ENCODE data around the gene FTO. TPM values are rescaled to one million over a fixed set of nuclear protein-coding genes. Genes with fewer than 3 reads are reported as not detected.

Gene FTO
- total and polyA plus RNA-seq, 5 donors from 2014 or later: 58.6 to 97.6 (median 93.4) TPM

GRCh38 chr16:53855056-53855455 lies 151.1 kb downstream of the FTO start:
- Histone ChIP-seq H3K4me1 (ENCODE audit: control insufficient read depth, insufficient read depth, low read length, poor library complexity, severe bottlenecking) (no peaks in the 10 kb centered on the region), H3K27ac (ENCODE audit: insufficient read depth, low read length, poor library complexity, severe bottlenecking) (no peak overlapping the region), H3K27me3 (ENCODE audit: control insufficient read depth, insufficient read depth, low read length) (no peaks in the 10 kb centered on the region), H3K36me3 (ENCODE audit: control insufficient read depth, insufficient read depth, low read length) (peaks cover 6% of the 10 kb centered on the region), H3K9me3 (ENCODE audit: control insufficient read depth in 2 of 2, low read length in 2 of 2) (no peaks in the 10 kb centered on the region), H3K4me3 (ENCODE audit: low read depth, low read length) (no peak overlapping the region)
- H3K9me3 Mint-ChIP-seq: peaks cover 0 to 8% (median 0%) of the 10 kb centered on the region in 7 donors
- H3K36me3 Mint-ChIP-seq: peaks cover 55% of the 10 kb centered on the region
- no peak overlapping the region for H3K4me3 Mint-ChIP-seq
- H3K27ac Mint-ChIP-seq: no peak overlapping the region
- DNase-seq: no peak
- H3K4me1 Mint-ChIP-seq: peaks cover 4 to 17% (median 5%) of the 10 kb centered on the region in 4 donors
- ATAC-seq (ENCODE audit: low read depth in 2 of 2): no peak
- no peaks in the 10 kb centered on the region for H3K27me3 Mint-ChIP-seq

DNA sequence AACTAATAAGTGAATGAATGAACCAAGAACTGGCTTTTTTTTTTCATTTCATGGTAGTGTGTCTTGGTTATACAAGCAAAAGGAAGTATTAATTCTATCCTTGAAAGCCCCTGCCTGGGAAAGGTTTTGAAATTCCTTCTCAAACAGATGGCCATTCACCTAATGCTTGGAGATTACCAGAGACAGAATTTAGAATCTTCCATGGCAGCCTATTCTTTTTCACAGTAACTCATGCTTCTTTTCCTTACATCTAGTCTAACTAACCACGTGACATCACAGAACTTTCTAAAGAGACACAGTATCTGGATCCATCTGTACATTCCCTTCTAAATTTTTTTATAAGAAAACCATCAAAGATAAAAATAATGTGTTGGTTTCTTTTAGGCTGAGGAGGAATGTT lies 151.6 kb downstream of the FTO start:
- H3K36me3 Mint-ChIP-seq: peaks cover 59% of the 10 kb centered on the region
- H3K9me3 Mint-ChIP-seq: peaks cover 0 to 8% (median 0%) of the 10 kb centered on the region in 7 donors
- H3K27ac Mint-ChIP-seq: no peak overlapping the region
- Histone ChIP-seq H3K36me3 (ENCODE audit: control insufficient read depth, insufficient read depth, low read length) (peaks cover 6% of the 10 kb centered on the region), H3K27me3 (ENCODE audit: control insufficient read depth, insufficient read depth, low read length) (no peaks in the 10 kb centered on the region), H3K9me3 (ENCODE audit: control insufficient read depth in 2 of 2, low read length in 2 of 2) (no peaks in the 10 kb centered on the region), H3K4me1 (ENCODE audit: control insufficient read depth, insufficient read depth, low read length, poor library complexity, severe bottlenecking) (no peaks in the 10 kb centered on the region), H3K4me3 (ENCODE audit: low read depth, low read length) (no peak overlapping the region), H3K27ac (ENCODE audit: insufficient read depth, low read length, poor library complexity, severe bottlenecking) (no peak overlapping the region)
- no peak overlapping the region for H3K4me3 Mint-ChIP-seq
- peaks cover 4 to 20% (median 6%) of the 10 kb centered on the region in 4 donors for H3K4me1 Mint-ChIP-seq
- no peak for DNase-seq
- no peak for ATAC-seq (ENCODE audit: low read depth in 2 of 2)
- no peaks in the 10 kb centered on the region for H3K27me3 Mint-ChIP-seq

GRCh38 chr16:53859995-53860540 lies 156.1 kb downstream of the FTO start:
- Mint-ChIP-seq H3K27me3 (no peaks in the 10 kb centered on the region), H3K27ac (no peak overlapping the region), H3K4me3 (peak overlapping the region in 1 of 4 donors; percentile 51), H3K36me3 (peaks cover 48% of the 10 kb centered on the region), H3K9me3 (peaks cover 0 to 1% (median 0%) of the 10 kb centered on the region in 7 donors), H3K4me1 (peaks cover 0 to 11% (median 2%) of the 10 kb centered on the region in 4 donors)
- no peak overlapping the region for H3K4me3 ChIP-seq (ENCODE audit: low read depth, low read length)
- no peaks in the 10 kb centered on the region for H3K27me3 ChIP-seq (ENCODE audit: control insufficient read depth, insufficient read depth, low read length)
- H3K27ac ChIP-seq (ENCODE audit: insufficient read depth, low read length, poor library complexity, severe bottlenecking): no peak overlapping the region
- H3K36me3 ChIP-seq (ENCODE audit: control insufficient read depth, insufficient read depth, low read length): peaks cover 15% of the 10 kb centered on the region
- no peak for DNase-seq
- ATAC-seq (ENCODE audit: low read depth in 2 of 2): no peak
- H3K4me1 ChIP-seq (ENCODE audit: control insufficient read depth, insufficient read depth, low read length, poor library complexity, severe bottlenecking): no peaks in the 10 kb centered on the region
- H3K9me3 ChIP-seq (ENCODE audit: control insufficient read depth in 2 of 2, low read length in 2 of 2): no peaks in the 10 kb centered on the region

GRCh38 chr16:53863861-53864260 lies 159.9 kb downstream of the FTO start:
- H3K4me1 Mint-ChIP-seq: peaks cover 6 to 20% (median 15%) of the 10 kb centered on the region in 4 donors
- DNase-seq (no peak), ATAC-seq (ENCODE audit: low read depth in 2 of 2) (no peak)
- Histone ChIP-seq H3K9me3 (ENCODE audit: control insufficient read depth in 2 of 2, low read length in 2 of 2) (no peaks in the 10 kb centered on the region), H3K27me3 (ENCODE audit: control insufficient read depth, insufficient read depth, low read length) (no peaks in the 10 kb centered on the region), H3K4me1 (ENCODE audit: control insufficient read depth, insufficient read depth, low read length, poor library complexity, severe bottlenecking) (no peaks in the 10 kb centered on the region), H3K4me3 (ENCODE audit: low read depth, low read length) (no peak overlapping the region), H3K27ac (ENCODE audit: insufficient read depth, low read length, poor library complexity, severe bottlenecking) (no peak overlapping the region), H3K36me3 (ENCODE audit: control insufficient read depth, insufficient read depth, low read length) (peaks cover 15% of the 10 kb centered on the region)
- no peak overlapping the region for H3K4me3 Mint-ChIP-seq
- peaks cover 55% of the 10 kb centered on the region for H3K36me3 Mint-ChIP-seq
- H3K27me3 Mint-ChIP-seq: no peaks in the 10 kb centered on the region
- peaks cover 0 to 6% (median 5%) of the 10 kb centered on the region in 7 donors for H3K9me3 Mint-ChIP-seq
- H3K27ac Mint-ChIP-seq: no peak overlapping the region

DNA sequence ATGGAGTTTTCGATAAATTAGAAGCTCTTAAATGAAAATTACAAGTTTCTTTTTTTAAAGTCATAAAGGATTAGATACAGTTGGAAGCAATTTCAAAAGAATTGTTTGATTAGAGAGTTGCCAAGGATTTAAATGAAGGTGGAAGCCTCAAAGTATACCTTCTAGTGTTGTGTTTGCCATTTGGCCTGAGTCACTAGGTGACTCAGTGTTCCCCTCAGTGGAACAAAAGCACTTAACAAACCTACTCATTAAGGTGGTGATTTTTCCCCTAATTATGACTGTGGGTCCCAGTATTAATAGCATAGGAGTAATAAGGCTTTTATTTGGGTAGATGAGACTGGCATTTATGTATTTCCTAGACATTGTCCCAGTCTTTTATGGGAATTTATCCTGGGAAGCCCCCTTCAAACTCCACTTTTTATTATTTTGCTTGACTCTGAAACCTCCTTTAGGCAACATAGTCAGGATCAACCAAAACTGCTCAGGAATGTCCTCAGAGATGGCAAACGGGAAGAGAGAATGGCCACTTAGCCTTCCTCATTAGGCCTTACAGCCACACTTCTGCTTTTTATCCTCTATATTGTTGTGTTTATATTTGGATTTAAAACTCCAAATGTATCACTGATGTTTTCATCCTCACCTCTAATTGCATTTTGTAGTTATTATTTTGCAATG lies 161.0 kb downstream of the FTO start:
- no peaks in the 10 kb centered on the region for H3K27me3 Mint-ChIP-seq
- Histone ChIP-seq H3K9me3 (ENCODE audit: control insufficient read depth in 2 of 2, low read length in 2 of 2) (no peaks in the 10 kb centered on the region), H3K4me3 (ENCODE audit: low read depth, low read length) (no peak overlapping the region), H3K4me1 (ENCODE audit: control insufficient read depth, insufficient read depth, low read length, poor library complexity, severe bottlenecking) (no peaks in the 10 kb centered on the region), H3K36me3 (ENCODE audit: control insufficient read depth, insufficient read depth, low read length) (peaks cover 12% of the 10 kb centered on the region), H3K27ac (ENCODE audit: insufficient read depth, low read length, poor library complexity, severe bottlenecking) (no peak overlapping the region), H3K27me3 (ENCODE audit: control insufficient read depth, insufficient read depth, low read length) (no peaks in the 10 kb centered on the region)
- peaks cover 6 to 26% (median 15%) of the 10 kb centered on the region in 4 donors for H3K4me1 Mint-ChIP-seq
- no peak for DNase-seq
- H3K9me3 Mint-ChIP-seq: peaks cover 0 to 7% (median 5%) of the 10 kb centered on the region in 7 donors
- peak overlapping the region in 2 of 3 donors; percentile 7 to 8 for H3K27ac Mint-ChIP-seq
- no peak overlapping the region for H3K4me3 Mint-ChIP-seq
- no peak for ATAC-seq (ENCODE audit: low read depth in 2 of 2)
- H3K36me3 Mint-ChIP-seq: peaks cover 54% of the 10 kb centered on the region

GRCh38 chr16:53865494-53865863 lies 161.5 kb downstream of the FTO start:
- Histone ChIP-seq H3K4me3 (ENCODE audit: low read depth, low read length) (no peak overlapping the region), H3K4me1 (ENCODE audit: control insufficient read depth, insufficient read depth, low read length, poor library complexity, severe bottlenecking) (no peaks in the 10 kb centered on the region), H3K36me3 (ENCODE audit: control insufficient read depth, insufficient read depth, low read length) (peaks cover 17% of the 10 kb centered on the region), H3K27me3 (ENCODE audit: control insufficient read depth, insufficient read depth, low read length) (no peaks in the 10 kb centered on the region), H3K9me3 (ENCODE audit: control insufficient read depth in 2 of 2, low read length in 2 of 2) (peaks cover 0 to 3% of the 10 kb centered on the region in 2 experiments), H3K27ac (ENCODE audit: insufficient read depth, low read length, poor library complexity, severe bottlenecking) (no peak overlapping the region)
- Mint-ChIP-seq H3K36me3 (peaks cover 52% of the 10 kb centered on the region), H3K27me3 (no peaks in the 10 kb centered on the region), H3K4me1 (peaks cover 6 to 26% (median 12%) of the 10 kb centered on the region in 4 donors), H3K27ac (peak overlapping the region in 1 of 3 donors; percentile 8), H3K4me3 (no peak overlapping the region), H3K9me3 (peaks cover 0 to 10% (median 7%) of the 10 kb centered on the region in 7 donors)
- DNase-seq (peak in 1 of 3 donors; percentile 13), ATAC-seq (ENCODE audit: low read depth in 2 of 2) (no peak)

- no peak overlapping the region for H3K4me3 Mint-ChIP-seq
- H3K9me3 ChIP-seq (ENCODE audit: control insufficient read depth in 2 of 2, low read length in 2 of 2): peaks cover 0 to 3% of the 10 kb centered on the region in 2 experiments
- H3K36me3 ChIP-seq (ENCODE audit: control insufficient read depth, insufficient read depth, low read length): peaks cover 23% of the 10 kb centered on the region
- peaks cover 0 to 16% (median 10%) of the 10 kb centered on the region in 7 donors for H3K9me3 Mint-ChIP-seq
- ATAC-seq (ENCODE audit: low read depth in 2 of 2) (no peak), DNase-seq (no peak)
- no peak overlapping the region for H3K27ac ChIP-seq (ENCODE audit: insufficient read depth, low read length, poor library complexity, severe bottlenecking)
- H3K27ac Mint-ChIP-seq: no peak overlapping the region
- H3K27me3 ChIP-seq (ENCODE audit: control insufficient read depth, insufficient read depth, low read length): no peaks in the 10 kb centered on the region
- H3K4me1 Mint-ChIP-seq: peaks cover 6 to 26% (median 14%) of the 10 kb centered on the region in 4 donors
- H3K27me3 Mint-ChIP-seq: no peaks in the 10 kb centered on the region
- no peaks in the 10 kb centered on the region for H3K4me1 ChIP-seq (ENCODE audit: control insufficient read depth, insufficient read depth, low read length, poor library complexity, severe bottlenecking)
- H3K36me3 Mint-ChIP-seq: peaks cover 61% of the 10 kb centered on the region
- H3K4me3 ChIP-seq (ENCODE audit: low read depth, low read length): no peak overlapping the region
Observed at GRCh38 chr16:53866520-53866919, 162.6 kb downstream of the FTO start.

Data from CD4-positive, CD25-positive, alpha-beta regulatory T cell (primary cell).